ENCODE data around the gene EPHB1. TPM values are rescaled to one million over a fixed set of nuclear protein-coding genes. Genes with fewer than 3 reads are reported as not detected.

Gene EPHB1
- total RNA-seq, 1 donor from 2014 or later = 8.1 TPM

DNA sequence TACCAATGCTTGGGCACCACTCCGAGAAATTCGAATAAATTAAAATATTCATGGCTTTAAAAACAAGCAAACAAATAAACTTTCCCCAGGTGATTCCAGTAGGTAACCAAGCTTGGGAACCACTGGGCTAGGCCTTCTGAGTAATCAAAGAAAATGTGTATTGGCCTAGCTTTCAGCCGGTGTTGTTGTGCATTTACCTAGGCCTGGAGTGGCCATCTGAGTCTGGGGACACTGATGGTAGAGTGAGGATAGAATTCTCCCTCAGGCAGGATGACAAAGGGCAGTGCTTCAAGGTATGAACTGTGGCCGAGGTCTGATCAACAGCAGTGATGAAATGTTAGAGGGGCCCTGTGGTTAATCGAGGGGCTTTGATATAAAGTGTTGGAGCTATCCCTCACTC, 440.5 kb downstream of the EPHB1 start:
- intact Hi-C loops (cut with micrococcal nuclease) = no loop called here

DNA sequence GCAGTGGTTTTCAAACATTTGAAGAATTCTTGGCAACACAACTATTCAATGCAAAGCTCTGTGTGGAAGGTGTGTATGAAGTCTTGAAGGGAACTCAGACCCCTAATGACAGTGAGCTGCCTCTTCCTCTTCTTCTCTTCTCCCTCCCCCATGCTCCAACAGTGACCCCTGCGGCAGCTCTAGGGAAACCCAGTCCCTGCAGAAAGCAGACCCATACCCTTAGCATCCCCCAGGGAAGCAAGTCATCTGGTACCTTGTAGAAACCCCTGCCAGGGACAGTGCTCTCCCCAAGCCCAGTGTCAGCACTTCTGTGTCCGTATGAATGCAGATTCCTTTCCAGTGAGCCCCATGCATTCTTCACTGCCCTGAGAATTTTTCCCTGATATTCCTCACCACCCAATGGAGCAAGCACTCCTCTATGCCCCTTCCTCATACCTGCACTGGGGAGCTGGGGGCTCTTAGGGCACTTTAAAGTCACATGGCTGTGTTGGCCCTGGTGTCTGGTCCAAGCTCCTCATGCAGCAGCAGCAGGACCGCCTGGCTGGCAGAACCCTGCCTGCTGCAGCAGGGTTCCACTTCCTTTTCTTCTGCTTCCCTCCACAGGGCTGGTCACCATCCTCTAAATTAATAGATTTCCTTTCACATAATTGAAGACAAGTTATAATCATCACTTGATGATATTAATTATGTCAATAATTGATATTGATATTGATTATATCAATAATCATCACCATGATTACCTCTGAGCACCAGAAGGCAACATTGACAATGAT, 442.5 kb downstream of the EPHB1 start:
- intact Hi-C loops (cut with micrococcal nuclease) = no loop called here

DNA sequence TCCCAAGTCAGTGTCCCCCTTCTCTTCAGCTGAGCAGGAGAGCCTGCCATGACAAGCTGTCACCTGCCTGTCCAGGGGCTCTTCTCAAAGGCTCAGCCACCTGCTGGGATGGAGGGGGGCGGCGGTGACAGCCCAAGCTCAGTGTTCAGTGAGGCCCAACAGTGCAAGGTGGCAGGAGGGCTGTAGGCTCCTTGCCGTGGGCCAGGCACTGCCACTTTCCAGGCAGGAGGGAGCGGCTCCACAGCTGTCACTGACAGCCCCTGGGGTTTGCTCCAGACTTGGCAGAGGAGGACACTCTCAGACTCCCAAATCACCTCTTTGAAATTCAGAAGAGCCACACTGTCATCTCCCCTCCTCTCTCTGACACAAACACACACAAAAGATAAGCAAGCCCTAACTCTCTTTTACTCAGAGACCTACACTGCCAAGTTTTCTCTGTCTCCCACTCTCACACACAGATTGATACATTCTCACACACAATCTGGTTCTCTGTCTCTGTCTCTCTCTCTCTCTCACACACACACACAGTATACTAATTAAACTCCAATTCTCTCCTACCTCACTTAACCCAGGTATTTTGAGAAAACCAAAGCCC, 443.3 kb downstream of the EPHB1 start:
- intact Hi-C loops (cut with micrococcal nuclease) = no loop called here

DNA sequence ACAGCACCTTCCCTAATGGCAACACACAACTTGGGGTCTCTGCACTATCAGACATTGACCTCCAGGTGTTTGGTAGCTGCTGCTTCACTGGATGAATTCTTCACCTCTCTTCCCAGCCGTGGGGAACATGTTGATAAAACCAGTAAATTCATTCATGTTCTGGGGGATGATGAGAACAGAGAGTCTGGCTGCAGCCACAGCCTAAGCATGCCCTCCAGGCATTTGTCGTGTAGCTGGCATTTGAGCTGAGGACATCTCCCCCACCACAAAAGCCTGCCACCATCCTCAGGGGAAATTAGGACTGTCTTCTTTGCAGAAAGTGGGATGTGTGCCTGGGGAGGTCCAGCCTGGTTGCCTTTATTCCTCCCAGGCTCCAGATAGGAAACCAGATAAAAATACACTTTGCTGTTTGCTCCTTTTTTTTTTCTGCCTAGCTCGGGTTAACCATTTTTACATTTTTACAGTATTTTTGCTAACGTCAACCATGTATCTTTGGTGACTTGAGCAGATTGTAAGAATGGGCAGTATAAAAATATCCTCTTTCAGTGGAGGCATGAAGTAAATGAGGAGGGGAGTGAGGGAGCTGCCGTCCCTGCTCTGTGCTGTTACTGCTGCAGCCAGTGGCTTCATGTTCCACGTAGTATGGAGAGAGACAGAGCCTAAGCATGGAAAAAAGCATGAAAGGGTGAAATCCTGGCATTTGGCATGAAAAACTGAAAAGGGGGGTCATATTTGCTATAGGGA, 444.0 kb downstream of the EPHB1 start:
- intact Hi-C loops (cut with micrococcal nuclease) = no loop called here

DNA sequence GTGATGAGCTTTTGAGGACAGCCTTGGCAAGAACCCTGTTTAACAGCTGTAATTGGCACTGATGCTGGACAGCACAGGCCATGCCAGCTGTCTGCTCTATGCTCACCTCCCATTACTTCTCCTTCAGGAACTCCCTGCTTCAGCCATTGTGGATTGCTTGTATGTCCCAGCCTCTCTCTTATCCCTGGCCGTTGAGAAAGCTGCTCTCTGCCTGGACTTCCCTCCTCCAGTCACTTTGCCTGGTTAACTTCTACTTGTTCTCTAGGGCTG, 444.5 kb downstream of the EPHB1 start:
- intact Hi-C loops (cut with micrococcal nuclease) = no loop called here

DNA sequence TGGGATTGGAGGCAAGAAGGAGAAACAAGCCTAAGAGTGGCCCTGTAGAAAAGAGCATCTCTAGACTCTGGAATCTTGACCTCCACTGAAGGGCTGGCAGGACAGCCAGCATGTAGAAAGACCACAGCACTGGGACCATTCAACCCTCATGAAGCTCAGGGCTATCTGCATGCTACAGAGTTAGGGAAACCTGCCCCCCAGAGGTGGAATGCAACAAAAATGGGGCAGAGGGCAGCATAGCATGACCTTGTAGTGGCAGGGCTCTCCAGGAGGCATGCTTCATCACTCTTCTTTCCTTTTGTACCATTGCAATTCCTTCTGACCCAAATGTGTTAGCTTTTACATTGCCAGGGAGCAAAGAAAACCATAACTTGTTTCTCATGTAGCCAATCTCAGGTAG, 445.4 kb downstream of the EPHB1 start:
- intact Hi-C loops (cut with micrococcal nuclease) = loop anchor here (2.0 kb wide), 1 partner anchor 446 kb away; the partner anchor contains the start of gene EPHB1

DNA sequence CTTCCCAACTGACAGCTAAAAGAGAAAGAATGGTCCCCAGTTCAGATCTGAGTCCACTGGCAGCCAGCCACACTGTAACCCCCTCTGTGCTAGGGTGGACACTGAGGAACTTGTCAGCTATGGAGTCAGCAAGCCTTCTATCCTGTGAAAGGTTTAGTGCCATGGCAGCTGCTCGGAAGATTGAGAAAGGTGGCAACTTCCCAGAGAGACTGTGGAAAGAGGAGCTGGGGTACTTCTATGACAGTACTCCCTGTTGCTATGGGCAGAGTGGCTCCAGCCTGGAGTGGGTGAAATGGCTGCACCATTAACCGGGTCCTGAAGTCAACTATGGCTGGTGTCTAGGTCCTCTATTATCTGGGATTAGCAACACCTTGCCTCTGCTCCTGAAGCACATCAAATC, 447.2 kb downstream of the EPHB1 start:
- intact Hi-C loops (cut with micrococcal nuclease) = no loop called here

DNA sequence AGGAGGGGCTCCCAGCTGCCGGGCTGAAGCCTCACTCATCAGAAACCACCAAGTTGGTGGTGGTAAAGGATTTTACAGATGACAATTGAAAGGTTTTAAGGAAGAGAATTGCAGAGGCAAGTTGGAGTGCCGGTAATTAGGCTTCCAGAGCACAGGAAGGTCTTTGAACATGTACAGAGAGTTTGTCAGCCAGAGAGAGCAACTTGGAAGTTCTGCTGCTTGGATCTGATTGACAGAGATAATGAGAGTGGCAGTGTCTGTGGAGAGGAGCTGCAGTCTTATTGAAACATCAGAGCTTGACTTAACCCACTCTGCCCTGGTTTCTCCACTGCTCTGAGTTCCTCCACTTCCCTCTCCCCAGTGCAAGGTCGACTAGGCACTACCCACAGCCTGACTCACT, 448.6 kb downstream of the EPHB1 start:
- intact Hi-C loops (cut with micrococcal nuclease) = no loop called here

DNA sequence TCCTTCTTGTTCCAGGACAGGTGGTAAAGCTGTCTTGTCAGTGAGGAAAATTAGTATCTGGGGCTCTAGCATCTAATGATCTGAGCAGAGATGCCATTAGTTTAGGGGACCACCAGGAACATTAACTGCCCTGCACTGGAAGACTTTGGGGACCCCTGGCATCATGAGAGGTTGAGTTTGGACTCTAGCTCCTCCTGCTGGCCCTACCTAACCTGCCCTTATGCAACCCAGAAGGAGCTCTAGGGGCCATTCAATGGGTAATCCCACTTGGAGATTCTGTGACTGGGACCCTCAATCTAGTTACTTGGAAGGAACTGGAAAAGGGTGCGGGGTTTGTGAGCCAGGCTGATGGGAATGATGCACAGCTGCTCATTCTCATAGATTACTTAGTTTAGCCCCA, 451.0 kb downstream of the EPHB1 start:
- intact Hi-C loops (cut with micrococcal nuclease) = no loop called here

DNA sequence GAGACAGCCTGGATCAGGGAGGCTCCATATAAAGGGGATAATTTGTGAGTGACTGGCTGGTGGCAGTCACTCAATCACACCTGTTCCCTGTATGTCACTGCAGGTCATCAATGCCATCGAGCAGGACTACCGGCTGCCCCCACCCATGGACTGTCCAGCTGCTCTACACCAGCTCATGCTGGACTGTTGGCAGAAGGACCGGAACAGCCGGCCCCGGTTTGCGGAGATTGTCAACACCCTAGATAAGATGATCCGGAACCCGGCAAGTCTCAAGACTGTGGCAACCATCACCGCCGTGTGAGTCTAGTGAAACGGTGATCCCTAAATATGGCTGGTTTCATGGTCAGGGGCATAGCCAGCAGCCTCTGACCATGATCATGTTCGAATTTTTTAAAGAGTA, 453.2 kb downstream of the EPHB1 start:
- intact Hi-C loops (cut with micrococcal nuclease) = no loop called here

DNA sequence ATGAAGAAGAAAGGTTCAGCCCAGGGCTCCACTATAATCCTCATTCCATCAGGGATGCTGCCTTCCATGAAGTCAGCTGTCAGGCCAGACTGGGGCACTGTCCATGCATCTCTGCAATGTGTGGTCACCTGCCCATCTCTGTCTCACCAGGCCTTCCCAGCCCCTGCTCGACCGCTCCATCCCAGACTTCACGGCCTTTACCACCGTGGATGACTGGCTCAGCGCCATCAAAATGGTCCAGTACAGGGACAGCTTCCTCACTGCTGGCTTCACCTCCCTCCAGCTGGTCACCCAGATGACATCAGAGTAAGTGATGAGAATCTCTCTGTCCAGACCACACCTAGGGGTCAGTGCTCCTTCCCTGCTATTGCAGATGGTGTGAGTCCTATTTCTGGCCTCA, 454.1 kb downstream of the EPHB1 start:
- intact Hi-C loops (cut with micrococcal nuclease) = no loop called here

DNA sequence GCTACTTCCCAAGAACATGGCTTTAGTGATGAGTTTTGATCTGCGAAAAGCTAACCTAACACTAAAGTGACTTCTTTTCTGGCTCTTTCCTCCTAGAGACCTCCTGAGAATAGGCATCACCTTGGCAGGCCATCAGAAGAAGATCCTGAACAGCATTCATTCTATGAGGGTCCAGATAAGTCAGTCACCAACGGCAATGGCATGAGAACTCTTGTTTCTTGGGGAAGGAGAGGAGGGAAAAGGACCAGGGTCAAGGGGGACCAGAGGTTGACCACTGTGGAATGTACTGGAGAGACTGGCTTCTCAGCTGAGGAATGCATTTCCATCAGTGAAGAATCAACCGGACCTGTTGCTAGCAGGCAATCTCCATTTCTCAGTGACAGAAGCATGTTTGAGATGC, 463.9 kb downstream of the EPHB1 start:
- intact Hi-C loops (cut with micrococcal nuclease) = no loop called here

DNA sequence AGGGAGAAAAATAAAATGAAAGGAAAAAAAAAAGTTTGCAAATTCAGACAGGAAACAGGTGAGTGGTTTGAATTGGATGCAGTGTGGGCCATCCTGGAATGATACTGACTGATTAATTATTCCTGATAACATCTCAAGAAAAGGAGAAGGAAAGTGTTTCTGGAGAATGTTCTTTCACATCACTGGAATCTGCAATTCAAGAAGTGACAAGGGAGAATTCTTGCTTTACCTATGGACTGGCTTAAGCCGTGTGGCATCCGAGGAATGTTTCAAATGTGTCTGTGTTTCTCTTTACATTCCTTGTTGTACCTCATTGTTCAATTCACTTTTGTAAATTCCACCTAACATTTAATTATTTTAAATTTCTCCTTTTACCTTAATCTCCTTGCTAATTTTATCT, 465.0 kb downstream of the EPHB1 start:
- intact Hi-C loops (cut with micrococcal nuclease) = no loop called here

DNA sequence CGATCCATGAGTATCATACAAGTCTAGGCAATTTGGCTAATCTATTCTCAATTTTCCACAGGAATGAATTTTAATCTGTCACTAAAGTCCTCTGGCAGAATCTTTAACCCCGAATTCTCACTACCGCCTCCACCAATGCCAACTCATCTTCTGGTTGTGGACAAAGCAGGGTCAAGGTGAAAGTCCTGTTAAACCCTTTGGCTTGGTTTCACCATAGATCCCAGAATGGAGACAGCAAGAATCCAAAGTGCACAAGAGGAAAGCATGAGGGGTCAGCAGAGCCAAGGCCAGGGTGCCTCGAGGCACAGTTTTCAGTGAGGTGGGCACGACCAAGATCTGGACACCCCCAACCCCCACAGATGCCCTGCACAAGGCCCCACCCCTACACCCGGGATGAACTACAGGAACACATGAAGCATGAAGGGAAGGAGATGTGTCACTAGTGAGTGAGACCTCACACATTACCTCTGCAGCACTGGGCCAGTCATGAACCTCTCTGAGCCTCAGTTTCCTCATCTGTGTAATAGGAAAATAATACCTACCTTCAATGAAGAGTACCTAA, 466.2 kb downstream of the EPHB1 start:
- intact Hi-C loops (cut with micrococcal nuclease) = no loop called here

DNA sequence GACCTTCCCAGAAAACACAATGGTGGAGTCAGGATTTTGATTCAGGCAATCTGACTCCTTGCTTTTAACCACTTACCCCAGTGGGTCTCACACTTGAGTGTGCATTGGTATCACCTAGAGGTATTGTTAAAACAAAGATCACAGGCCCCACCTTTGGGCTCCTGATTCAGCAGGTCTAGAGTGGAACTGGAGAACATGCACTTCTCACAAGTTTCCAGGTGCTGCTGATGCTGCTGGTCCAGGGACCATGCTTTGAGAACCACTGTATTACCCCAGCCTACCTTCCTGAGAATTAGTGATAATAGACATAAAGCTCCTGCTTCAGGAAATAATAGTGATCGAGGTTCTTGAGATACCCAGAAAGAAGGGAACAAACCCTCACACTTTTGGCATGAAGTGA, 466.9 kb downstream of the EPHB1 start:
- intact Hi-C loops (cut with micrococcal nuclease) = no loop called here

DNA sequence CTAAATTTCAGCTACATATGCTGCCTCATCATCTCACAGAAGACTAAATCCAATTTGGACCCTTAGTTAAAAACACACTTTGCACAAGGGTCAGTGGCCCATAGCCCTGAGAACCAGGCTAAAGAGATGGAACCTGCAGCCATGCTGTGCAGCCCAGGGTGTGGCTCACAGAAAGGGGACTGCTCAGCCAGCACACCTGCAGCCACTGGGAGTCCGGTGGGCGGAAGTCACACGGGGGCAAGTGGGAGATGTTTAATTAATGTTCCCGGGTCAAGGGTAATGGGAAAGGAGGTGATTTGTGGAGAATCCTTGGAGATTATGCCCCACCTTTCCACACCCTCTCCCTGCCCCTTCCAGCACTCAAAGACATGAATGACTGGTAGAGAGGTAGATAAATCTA, 467.4 kb downstream of the EPHB1 start:
- intact Hi-C loops (cut with micrococcal nuclease) = no loop called here

DNA sequence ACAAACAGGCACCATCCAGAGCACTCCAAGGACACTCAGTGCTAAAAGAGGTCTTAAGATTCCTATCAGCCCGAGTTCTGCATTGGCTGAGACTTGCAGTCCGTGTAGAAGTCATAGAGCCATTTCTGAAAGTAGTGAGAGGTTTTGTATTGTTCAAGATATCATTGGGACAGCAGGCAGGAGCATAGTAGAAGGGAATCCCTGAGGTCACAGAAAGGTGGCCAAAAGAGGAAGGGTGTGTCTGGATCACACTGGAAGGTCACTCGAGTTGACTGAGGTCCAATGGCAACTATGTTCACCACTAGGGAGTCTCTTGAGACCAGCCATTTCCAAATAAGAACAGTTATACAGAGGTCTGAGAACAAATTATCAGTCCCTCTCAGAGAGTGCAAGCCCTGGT, 468.3 kb downstream of the EPHB1 start:
- intact Hi-C loops (cut with micrococcal nuclease) = no loop called here

DNA sequence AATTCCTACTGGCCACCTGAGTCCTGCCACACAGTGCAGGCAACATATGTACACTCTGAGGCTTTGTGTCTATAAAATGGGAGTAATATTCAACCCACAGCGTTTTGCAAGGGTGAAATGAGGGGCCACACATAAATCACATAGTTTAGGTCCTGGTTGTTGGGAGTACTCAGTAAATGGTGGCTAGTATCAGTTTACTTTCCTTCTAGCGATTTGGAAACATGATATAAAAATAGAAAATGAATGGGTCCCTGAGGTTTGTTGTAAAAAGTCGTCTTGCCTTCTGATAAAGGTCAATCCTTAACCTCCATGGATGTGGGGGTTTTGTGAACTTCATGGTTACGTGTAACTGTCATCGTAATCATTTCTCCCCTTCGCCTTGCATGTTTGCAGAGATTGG, 472.4 kb downstream of the EPHB1 start:
- intact Hi-C loops (cut with micrococcal nuclease) = no loop called here

DNA sequence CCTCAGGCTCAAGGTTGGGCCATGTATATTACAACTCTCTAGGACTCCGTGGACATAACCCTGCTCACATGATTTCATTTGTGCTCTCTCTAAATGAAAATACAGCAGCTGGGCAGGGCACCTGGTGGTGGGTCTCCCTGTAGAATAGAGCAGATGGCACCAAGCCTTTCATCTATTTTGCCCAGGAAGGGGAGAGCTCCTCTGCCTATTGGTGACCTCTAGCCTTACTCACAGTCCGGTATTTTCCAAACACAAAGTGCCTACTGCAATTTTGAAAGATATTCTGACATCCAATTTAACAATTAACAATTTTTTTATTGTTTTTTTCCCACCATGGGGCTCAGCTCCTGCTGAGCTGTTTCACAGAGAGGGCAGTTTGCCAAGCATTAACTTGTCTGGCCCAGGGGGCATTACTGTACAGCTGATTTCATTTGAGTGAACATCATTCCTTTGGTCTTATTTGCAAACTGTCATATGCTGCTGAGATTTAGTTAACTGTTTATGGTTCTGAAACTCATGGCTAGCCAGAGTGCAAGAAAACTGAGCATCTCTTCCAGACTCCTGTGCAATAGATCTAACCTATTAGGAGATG, 474.0 kb downstream of the EPHB1 start:
- intact Hi-C loops (cut with micrococcal nuclease) = no loop called here

DNA sequence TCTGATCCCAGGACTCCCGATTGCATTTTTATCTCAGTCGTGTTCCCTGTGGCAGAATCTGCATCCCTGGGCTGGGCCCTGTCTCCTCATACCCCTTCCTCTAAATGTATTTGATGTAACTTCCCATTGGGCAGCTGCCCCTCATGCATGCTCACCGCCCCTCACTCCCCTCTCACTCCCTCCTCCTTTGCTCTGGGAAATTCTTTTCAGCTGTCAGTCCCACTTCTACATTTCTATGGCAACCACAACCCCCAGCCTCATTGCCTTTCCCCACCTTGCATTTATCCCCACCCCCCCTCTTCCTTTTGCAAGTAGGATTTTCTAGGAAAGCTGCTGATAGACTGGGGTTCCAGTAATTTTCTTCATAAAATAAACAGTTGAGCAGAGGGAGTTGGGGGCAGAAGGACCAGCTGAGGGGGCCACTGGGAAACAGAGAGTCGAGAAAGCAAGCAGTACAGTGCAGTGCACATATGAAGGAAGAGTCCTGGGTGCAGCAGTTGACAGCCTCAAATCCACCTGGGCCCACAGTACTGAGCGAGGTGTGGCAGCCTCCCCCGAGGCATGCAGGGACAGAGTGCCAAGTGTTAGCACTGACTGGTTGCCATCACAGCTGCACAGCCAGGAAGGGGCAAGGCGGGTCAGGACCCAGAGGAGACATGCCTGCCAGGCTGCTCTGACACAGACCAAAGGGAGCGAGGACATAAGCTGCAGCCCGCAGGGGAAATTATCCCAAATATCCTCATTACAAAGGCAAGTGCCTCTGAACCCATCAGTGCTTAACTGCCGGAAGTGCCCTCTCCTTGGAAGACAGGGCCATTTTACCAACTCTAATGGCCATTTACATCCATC, 476.3 kb downstream of the EPHB1 start:
- intact Hi-C loops (cut with micrococcal nuclease) = no loop called here

DNA sequence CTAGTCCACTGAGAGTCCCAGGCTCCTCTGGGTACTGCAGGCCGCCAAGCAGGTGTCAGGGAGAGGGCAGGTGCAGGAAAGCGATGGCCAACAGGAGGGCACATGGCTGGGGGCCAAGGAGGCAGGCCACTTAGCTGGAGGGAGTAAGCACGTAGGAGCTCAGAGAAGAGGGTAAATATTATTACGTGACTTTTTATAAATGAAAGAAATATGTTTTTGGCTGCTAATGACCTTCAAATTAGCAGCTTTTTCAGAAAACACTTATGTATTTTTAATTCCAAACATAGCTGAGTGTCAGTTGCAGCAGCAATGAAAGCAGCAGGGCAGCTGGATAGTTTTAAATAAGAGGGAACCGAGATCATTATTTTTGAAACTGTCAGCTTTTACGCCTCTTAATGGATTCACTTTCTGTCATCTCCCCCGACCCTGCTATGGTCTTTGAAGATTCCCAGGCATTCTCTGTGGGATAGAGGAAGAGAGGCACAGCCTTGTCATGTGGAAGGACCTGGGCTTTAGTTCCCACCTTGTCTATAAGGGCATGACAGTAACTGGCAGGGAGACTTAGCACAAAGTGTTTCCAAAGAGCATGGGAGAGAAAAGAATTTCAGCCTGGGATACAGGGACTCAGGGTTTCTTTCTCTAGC, 477.1 kb downstream of the EPHB1 start:
- intact Hi-C loops (cut with micrococcal nuclease) = no loop called here

Measured in T-helper 1 cell treated with Interleukin-12 subunit alpha and Interleukin-12 subunit beta and Interleukin-4 antibody, amounts not matched to agents 30 ng/mL and 1 ng/mL, for 36 hours (primary cell).